Endothelial cell of umbilical vein (primary cell): Measurements from ENCODE around the gene C16orf78.

Experiments
- EZH2 ChIP-seq: IDR thresholded peaks from 2 replicates; pipeline ENCODE4 v1.6.1; 2012; ENCODE audit warnings: borderline replicate concordance, low read depth, mild to moderate bottlenecking, moderate library complexity, low read length, inconsistent platforms; ENCODE audit not compliant: severe bottlenecking
- FOS ChIP-seq: IDR thresholded peaks from 2 replicates; pipeline ENCODE4 v1.6.1; 2011; ENCODE audit warnings: mild to moderate bottlenecking, low read length, moderate library complexity, borderline replicate concordance; ENCODE audit not compliant: insufficient read depth
- JUN ChIP-seq: IDR thresholded peaks from 2 replicates; pipeline ENCODE4 v1.6.1; 2011; ENCODE audit warnings: borderline replicate concordance, low read depth; ENCODE audit not compliant: insufficient read length, insufficient read depth
- MAX ChIP-seq: IDR thresholded peaks from 2 replicates; pipeline ENCODE4 v1.6.1; 2011; ENCODE audit not compliant: insufficient read depth, insufficient read length
- MYC ChIP-seq: IDR thresholded peaks from one replicate; pipeline ENCODE4 v1.6.1; 2011; ENCODE audit warnings: mild to moderate bottlenecking, low read depth, low read length
- POLR2A ChIP-seq: IDR thresholded peaks from 2 replicates; pipeline ENCODE4 v1.6.1; 2012; ENCODE audit warnings: low read depth, mild to moderate bottlenecking, control low read depth, low read length
- POLR2AphosphoS5 ChIP-seq: IDR thresholded peaks from 2 replicates; pipeline ENCODE4 v1.6.1; 2012; ENCODE audit warnings: low read depth, mild to moderate bottlenecking, control low read depth, low read length, moderate library complexity; ENCODE audit not compliant: insufficient read depth
- TF ChIP-seq, protein P1 (sequence below), 2 donors: IDR thresholded peaks; 1 replicate in 1 of 2; 2 replicates in 1 of 2; pipeline ENCODE4 v1.5.1; 2011; ENCODE audit warnings: low read length in 2 of 2, mild to moderate bottlenecking in 2 of 2, moderate library complexity in 2 of 2, control low read depth in 1 of 2, inconsistent platforms in 1 of 2, low read depth in 1 of 2; ENCODE audit not compliant: insufficient read depth in 1 of 2; ENCODE audit errors: extremely low read depth in 1 of 2

DNA sequence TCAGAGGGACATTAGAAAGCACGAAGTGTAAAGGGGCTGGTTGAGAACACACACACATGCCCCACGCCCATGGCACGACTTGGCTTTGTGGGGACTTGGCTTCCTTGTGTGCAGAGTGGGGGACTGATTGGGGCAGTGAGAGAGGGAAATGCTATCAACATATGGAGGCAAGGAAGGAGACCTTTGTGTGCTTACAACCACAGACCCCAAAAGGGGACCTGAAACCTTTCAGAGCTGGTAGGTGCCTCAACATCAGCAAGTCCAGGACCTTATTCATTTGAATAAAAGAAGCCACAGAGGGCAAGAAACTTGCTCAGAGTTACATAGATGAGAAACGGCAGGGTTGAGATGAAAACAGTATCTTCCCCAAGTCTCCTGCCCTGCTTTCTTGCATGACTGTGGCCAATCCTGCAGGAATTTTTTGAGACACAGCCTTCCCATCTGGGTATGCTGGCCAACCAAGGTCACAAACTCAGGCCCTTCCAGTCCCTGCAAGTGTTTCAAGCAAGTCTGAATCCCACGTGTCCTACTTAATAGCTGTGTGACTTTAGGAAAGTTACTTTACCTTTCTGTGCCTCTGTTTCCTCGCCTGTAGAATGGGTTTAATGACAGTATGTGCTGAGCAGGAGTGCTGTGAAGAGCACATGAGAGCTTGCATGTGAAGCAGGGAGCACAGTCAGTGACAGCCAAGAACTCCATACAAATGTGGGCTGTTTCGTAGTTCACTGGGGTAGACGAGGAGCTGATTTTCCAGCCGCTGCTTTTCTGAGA lies 26.2 kb downstream of the C16orf78 start:
- TF ChIP-seq, protein P1, sequence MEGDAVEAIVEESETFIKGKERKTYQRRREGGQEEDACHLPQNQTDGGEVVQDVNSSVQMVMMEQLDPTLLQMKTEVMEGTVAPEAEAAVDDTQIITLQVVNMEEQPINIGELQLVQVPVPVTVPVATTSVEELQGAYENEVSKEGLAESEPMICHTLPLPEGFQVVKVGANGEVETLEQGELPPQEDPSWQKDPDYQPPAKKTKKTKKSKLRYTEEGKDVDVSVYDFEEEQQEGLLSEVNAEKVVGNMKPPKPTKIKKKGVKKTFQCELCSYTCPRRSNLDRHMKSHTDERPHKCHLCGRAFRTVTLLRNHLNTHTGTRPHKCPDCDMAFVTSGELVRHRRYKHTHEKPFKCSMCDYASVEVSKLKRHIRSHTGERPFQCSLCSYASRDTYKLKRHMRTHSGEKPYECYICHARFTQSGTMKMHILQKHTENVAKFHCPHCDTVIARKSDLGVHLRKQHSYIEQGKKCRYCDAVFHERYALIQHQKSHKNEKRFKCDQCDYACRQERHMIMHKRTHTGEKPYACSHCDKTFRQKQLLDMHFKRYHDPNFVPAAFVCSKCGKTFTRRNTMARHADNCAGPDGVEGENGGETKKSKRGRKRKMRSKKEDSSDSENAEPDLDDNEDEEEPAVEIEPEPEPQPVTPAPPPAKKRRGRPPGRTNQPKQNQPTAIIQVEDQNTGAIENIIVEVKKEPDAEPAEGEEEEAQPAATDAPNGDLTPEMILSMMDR (IDR thresholded peaks at IDR 0.05; ENCODE audit: extremely low read depth in 1 of 2, insufficient read depth in 1 of 2, low read depth in 1 of 2, low read length in 2 of 2) = no peak
- no peak for TF ChIP-seq POLR2A
- no peak for TF ChIP-seq EZH2
- TF ChIP-seq POLR2AphosphoS5 = no peak
- TF ChIP-seq MYC = no peak
- TF ChIP-seq MAX = no peak
- TF ChIP-seq JUN = no peak
- TF ChIP-seq FOS = no peak
